HCT116 (cell line): Measurements from ENCODE around the gene FOXF1. TPM values are rescaled to one million over a fixed set of nuclear protein-coding genes. Genes with fewer than 3 reads are reported as not detected.

Source experiments
- ATAC-seq: fragments of 200-7000 bp; cut with Tn5 transposase; 2 replicates; pipeline ENCODE4 v1.9.1; 2020; ENCODE audit warnings: mild to moderate bottlenecking, moderate library complexity
- BruUV-seq: library from RNA; stranded (reverse); fragments of 400-500 nt; replicated peaks from 2 replicates; lab custom pipeline; 2021; lab: Mats Ljungman, UMichigan
- CTCF ChIA-PET: fragments of 300-600 bp; sonication (Branson Sonifier 250); formaldehyde crosslinking; loops from one replicate; lab custom pipeline; 2021; ENCODE audit warnings: antibody characterized with exemption; lab: Charles Lee
- POLR2A ChIA-PET: fragments of 300-600, 350-600 bp; sonication (Branson Sonifier 250); formaldehyde crosslinking; loops from one replicate; lab custom pipeline; 2021; ENCODE audit warnings: antibody characterized with exemption; lab: Charles Lee
- RAD21 ChIA-PET, 2 experiments: fragments of 300-600 bp; sonication (Branson Sonifier 250); formaldehyde crosslinking; loops; one replicate each; lab custom pipeline; 2023; ENCODE audit warnings: low total read pairs in 2 of 2; ENCODE audit not compliant: uncharacterized antibody in 2 of 2, unreplicated experiment in 2 of 2, low non-redundant PET in 1 of 2; lab: Charles Lee
- DNase-seq: peaks from one replicate; pipeline ENCODE4 v3.0.0-alpha.2; 2010; ENCODE audit warnings: low read depth, low spot score
- H2AFZ ChIP-seq: fragments of 200-600 bp; shearing (Covaris generic), sonication (generic); 2 replicates; pipeline ENCODE4 v1.6.1; 2017; ENCODE audit warnings: low read depth, mixed run types, mixed read lengths, antibody characterized with exemption, low read length; ENCODE audit not compliant: poor library complexity, severe bottlenecking
- H3K27ac ChIP-seq: 2 replicates; pipeline ENCODE4 v1.5.1; 2012; ENCODE audit warnings: low read depth, low read length
- H3K27me3 ChIP-seq: fragments of 200-600 bp; sonication (generic); 2 replicates; pipeline ENCODE4 v1.6.1; 2016; ENCODE audit warnings: mixed run types, low read length, mixed read lengths; ENCODE audit not compliant: insufficient read depth
- H3K36me3 ChIP-seq, 2 experiments: fragments of 200-500 bp in 1 of 2; fragments of 200-600 bp in 1 of 2; sonication (Bioruptor generic) in 1 of 2; sonication (generic) in 1 of 2; 2 replicates each; pipeline versions ENCODE4 v1.5.1 to v1.6.1; 2014 to 2016; ENCODE audit warnings: low read length in 2 of 2, inconsistent platforms in 1 of 2, mixed read lengths in 1 of 2, mixed run types in 1 of 2; ENCODE audit not compliant: insufficient read depth in 2 of 2, control insufficient read depth in 1 of 2
- H3K4me1 ChIP-seq, 2 experiments: fragments of 200-600 bp in 1 of 2; sonication (generic) in 1 of 2; 2 replicates each; pipeline versions ENCODE4 v1.5.1 to v1.6.1; 2012 to 2017; ENCODE audit warnings: low read length in 2 of 2, inconsistent platforms in 1 of 2, mild to moderate bottlenecking in 1 of 2, mixed read lengths in 1 of 2, mixed run types in 1 of 2, moderate library complexity in 1 of 2; ENCODE audit not compliant: insufficient read depth in 2 of 2, control insufficient read depth in 1 of 2
- H3K4me2 ChIP-seq: fragments of 200-600 bp; sonication (generic); 2 replicates; pipeline ENCODE4 v1.6.1; 2017; ENCODE audit warnings: mixed run types, low read length, mixed read lengths
- H3K4me3 ChIP-seq, 2 experiments: fragments of 200-600 bp in 1 of 2; sonication (generic) in 1 of 2; replicated peaks in 1 of 2; 2 replicates each; pipeline ENCODE4 v1.5.1; 2011 to 2016; ENCODE audit warnings: low read length in 2 of 2, control low read depth in 1 of 2, low read depth in 1 of 2, mild to moderate bottlenecking in 1 of 2, mixed read lengths in 1 of 2, mixed run types in 1 of 2
- H3K79me2 ChIP-seq: fragments of 200-600 bp; sonication (generic); 2 replicates; pipeline ENCODE4 v1.6.1; 2017; ENCODE audit warnings: mild to moderate bottlenecking, mixed run types, low read length, moderate library complexity, mixed read lengths; ENCODE audit not compliant: insufficient read depth
- H3K9ac ChIP-seq: fragments of 200-600 bp; sonication (generic); 2 replicates; pipeline ENCODE4 v1.6.1; 2016; ENCODE audit warnings: low read length, mixed read lengths
- H3K9me2 ChIP-seq: fragments of 200-600 bp; sonication (generic), shearing (Covaris generic); 2 replicates; pipeline ENCODE4 v1.6.1; 2017; ENCODE audit warnings: mixed run types, mild to moderate bottlenecking, moderate library complexity; ENCODE audit not compliant: insufficient read depth
- H3K9me3 ChIP-seq, 2 experiments: fragments of 200-500 bp in 1 of 2; fragments of 200-600 bp in 1 of 2; sonication (Bioruptor generic) in 1 of 2; sonication (generic) in 1 of 2; 2 replicates each; pipeline ENCODE4 v1.6.1; 2014 to 2017; ENCODE audit warnings: low read length in 2 of 2, mixed read lengths in 2 of 2, inconsistent platforms in 1 of 2, low read depth in 1 of 2, mild to moderate bottlenecking in 1 of 2, mixed run types in 1 of 2, moderate library complexity in 1 of 2; ENCODE audit not compliant: control insufficient read depth in 1 of 2, insufficient read depth in 1 of 2
- H4K20me1 ChIP-seq: fragments of 200-600 bp; sonication (generic), shearing (Covaris generic); 2 replicates; pipeline ENCODE4 v1.6.1; 2017; ENCODE audit warnings: mixed run types, mild to moderate bottlenecking, moderate library complexity; ENCODE audit not compliant: insufficient read depth
- CBX3 ChIP-seq: IDR thresholded peaks from 2 replicates; pipeline ENCODE4 v1.6.1; 2012; ENCODE audit warnings: low read depth
- ELF1 ChIP-seq: IDR thresholded peaks from 2 replicates; pipeline ENCODE4 v1.6.1; 2012; ENCODE audit warnings: low read depth, borderline replicate concordance
- EZH2 ChIP-seq: fragments of 200-600 bp; sonication (generic); IDR thresholded peaks from 2 replicates; pipeline ENCODE4 v1.6.1; 2017; ENCODE audit warnings: antibody characterized with exemption, mixed run types
- EZH2phosphoT487 ChIP-seq: fragments of 200-600 bp; IDR thresholded peaks from 2 replicates; pipeline ENCODE4 v1.6.1; 2018; ENCODE audit warnings: antibody characterized with exemption, borderline replicate concordance
- POLR2A ChIP-seq: IDR thresholded peaks from 2 replicates; pipeline ENCODE4 v1.7.0; 2011; ENCODE audit warnings: borderline replicate concordance; ENCODE audit not compliant: insufficient read depth, insufficient read length; ENCODE audit errors: extremely low read depth
- POLR2AphosphoS5 ChIP-seq: IDR thresholded peaks from 2 replicates; pipeline ENCODE4 v1.6.1; 2011; ENCODE audit warnings: mild to moderate bottlenecking, low read depth, low read length, moderate library complexity
- RAD21 ChIP-seq: IDR thresholded peaks from 2 replicates; pipeline ENCODE4 v1.6.1; 2012; ENCODE audit warnings: low read depth, mild to moderate bottlenecking
- SIN3A ChIP-seq: IDR thresholded peaks from 2 replicates; pipeline ENCODE4 v1.6.1; 2012; ENCODE audit warnings: low read depth
- SRF ChIP-seq: IDR thresholded peaks from 2 replicates; pipeline ENCODE4 v1.6.1; 2012; ENCODE audit warnings: low read depth
- ZFX ChIP-seq: fragments of 450-650 bp; IDR thresholded peaks from 2 replicates; pipeline ENCODE4 v1.6.1; 2017
- ZNF274 ChIP-seq: fragments of 200-500 bp; sonication (Bioruptor generic); IDR thresholded peaks from 2 replicates; pipeline ENCODE4 v1.6.1; 2014; ENCODE audit warnings: mild to moderate bottlenecking, low read depth, low read length, inconsistent platforms
- intact Hi-C: fragments of 100-400 bp; cut with micrococcal nuclease; formaldehyde crosslinking; loops from 2 replicates; pipeline ENCODE4 v1.10.0; 2022
- total RNA-seq: library from RNA; stranded (reverse); gene quantifications from one replicate; pipeline ENCODE4 v1.2.1, GENCODE V29; 2021; ENCODE audit not compliant: unreplicated experiment
- TF ChIP-seq, protein P1 (sequence below): IDR thresholded peaks from 2 replicates; pipeline ENCODE4 v1.6.1; 2012
- TF ChIP-seq, protein P2 (sequence below), 3 experiments: fragments of 200-600 bp in 1 of 3; sonication (generic) in 1 of 3; IDR thresholded peaks in 2 of 3; conservative IDR thresholded peaks in 1 of 3; 2 replicates each; pipeline ENCODE4 v1.5.1; 2012 to 2017; ENCODE audit warnings: low read depth in 2 of 3, low read length in 2 of 3, antibody characterized with exemption in 1 of 3, borderline replicate concordance in 1 of 3, control low read depth in 1 of 3, mild to moderate bottlenecking in 1 of 3, mixed read lengths in 1 of 3, mixed run types in 1 of 3, moderate library complexity in 1 of 3; ENCODE audit not compliant: insufficient read depth in 1 of 3

Gene FOXF1
- total RNA-seq, 1 experiment from 2014 or later, result 2.4 TPM

DNA sequence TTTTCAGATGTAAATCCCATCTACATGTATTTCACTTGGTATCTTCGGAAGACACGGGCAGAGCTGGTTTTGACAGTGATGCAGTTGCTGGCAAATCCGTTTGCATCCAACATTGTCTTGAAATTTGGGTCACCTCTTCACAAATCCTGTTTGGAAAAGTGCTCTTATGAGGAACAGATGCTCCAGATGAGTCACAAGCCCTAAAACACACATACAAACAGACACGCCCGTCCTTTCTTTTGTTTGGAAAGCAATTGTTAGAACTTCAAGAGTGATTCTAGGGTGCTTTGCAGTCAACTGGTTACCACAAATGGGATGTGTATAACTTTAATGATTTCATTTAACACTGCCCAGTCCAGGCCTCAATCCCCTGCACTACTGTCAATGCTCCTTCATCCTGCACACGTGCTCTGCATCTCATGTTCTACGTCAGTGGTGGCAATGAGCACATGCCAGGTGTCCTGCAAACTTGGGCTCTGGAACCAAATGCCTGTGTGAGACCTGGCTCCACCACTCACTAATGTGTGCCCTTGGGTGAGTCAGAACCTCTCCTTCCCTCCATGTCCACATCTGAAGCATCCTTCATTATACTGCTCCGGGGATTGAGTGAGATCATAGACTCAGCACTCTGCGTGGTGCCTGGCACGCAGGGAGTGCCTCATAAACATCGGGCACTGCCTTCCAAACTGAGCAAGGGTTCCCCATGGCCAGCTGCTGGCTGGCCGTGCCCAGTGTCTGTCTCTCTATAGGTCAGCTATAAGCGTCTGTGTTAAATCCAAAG is 19.3 kb upstream of the FOXF1 start:
- Histone ChIP-seq H3K4me2 (no peak overlapping the region), H3K9me3 (no peaks in the 10 kb centered on the region), H3K9me2 (no peaks in the 10 kb centered on the region), H3K79me2 (no peaks in the 10 kb centered on the region), H3K9ac (no peak overlapping the region), H3K4me1 (no peaks in the 10 kb centered on the region), H3K27ac (no peak overlapping the region), H4K20me1 (no peaks in the 10 kb centered on the region), H2AFZ (no peak overlapping the region), H3K4me3 (no peak overlapping the region), H3K36me3 (no peaks in the 10 kb centered on the region), H3K27me3 (peaks cover 71% of the 10 kb centered on the region)
- ChIA-PET RAD21 (no interaction called here), CTCF (no interaction called here)
- BruUV-seq, result no TSS peak
- ATAC-seq (0 out of 2 replicates have a peak, but pooled peaks have one; percentile 8), DNase-seq (no peak)
- TF ChIP-seq POLR2AphosphoS5, result no peak
- TF ChIP-seq, protein P1, sequence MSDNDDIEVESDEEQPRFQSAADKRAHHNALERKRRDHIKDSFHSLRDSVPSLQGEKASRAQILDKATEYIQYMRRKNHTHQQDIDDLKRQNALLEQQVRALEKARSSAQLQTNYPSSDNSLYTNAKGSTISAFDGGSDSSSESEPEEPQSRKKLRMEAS, result no peak
- TF ChIP-seq SIN3A, result no peak
- no peak for TF ChIP-seq ZFX
- TF ChIP-seq EZH2, result no peak; the same call in 1 of the 2 replicates
- TF ChIP-seq ELF1, result no peak
- no peak for TF ChIP-seq POLR2A
- TF ChIP-seq SRF, result no peak
- TF ChIP-seq RAD21, result no peak
- TF ChIP-seq, all 23 proteins: peak for 0
- intact Hi-C loops, result no loop called here
- POLR2A ChIA-PET, result no interaction called here

DNA sequence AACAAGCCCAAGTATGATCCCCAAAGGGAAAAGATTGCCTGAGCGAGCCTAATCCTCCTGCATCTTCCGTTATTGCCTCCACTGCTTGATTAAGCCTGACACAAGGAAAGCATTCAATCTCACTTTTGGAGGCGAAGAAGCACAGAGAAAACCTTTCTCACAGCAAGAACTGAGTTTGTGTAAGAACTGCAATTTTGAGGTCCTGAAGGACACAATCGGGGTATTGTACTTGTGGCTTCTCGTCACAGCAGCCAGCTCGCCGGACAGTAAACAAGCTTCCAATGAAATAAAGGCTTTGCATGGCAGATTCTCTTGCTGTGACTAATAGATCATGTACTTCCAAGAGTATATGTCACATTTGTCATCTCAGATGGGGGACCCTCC is 18.7 kb upstream of the FOXF1 start:
- peaks cover 66% of the 10 kb centered on the region for H3K27me3 ChIP-seq

More for the DNA sequence above, 18.7 kb upstream of the FOXF1 start:
- ChIA-PET POLR2A (no interaction called here), RAD21 (no interaction called here), CTCF (no interaction called here)
- intact Hi-C loops, result no loop called here
- Histone ChIP-seq H3K9ac (no peak overlapping the region), H3K9me2 (no peaks in the 10 kb centered on the region), H2AFZ (no peak overlapping the region), H3K4me1 (no peaks in the 10 kb centered on the region), H3K9me3 (no peaks in the 10 kb centered on the region), H3K27ac (no peak overlapping the region), H3K4me2 (no peak overlapping the region), H4K20me1 (no peaks in the 10 kb centered on the region), H3K4me3 (no peak overlapping the region), H3K79me2 (no peaks in the 10 kb centered on the region), H3K36me3 (no peaks in the 10 kb centered on the region)
- ATAC-seq (no peak), DNase-seq (no peak)
- BruUV-seq, result no TSS peak
- TF ChIP-seq, protein P2, sequence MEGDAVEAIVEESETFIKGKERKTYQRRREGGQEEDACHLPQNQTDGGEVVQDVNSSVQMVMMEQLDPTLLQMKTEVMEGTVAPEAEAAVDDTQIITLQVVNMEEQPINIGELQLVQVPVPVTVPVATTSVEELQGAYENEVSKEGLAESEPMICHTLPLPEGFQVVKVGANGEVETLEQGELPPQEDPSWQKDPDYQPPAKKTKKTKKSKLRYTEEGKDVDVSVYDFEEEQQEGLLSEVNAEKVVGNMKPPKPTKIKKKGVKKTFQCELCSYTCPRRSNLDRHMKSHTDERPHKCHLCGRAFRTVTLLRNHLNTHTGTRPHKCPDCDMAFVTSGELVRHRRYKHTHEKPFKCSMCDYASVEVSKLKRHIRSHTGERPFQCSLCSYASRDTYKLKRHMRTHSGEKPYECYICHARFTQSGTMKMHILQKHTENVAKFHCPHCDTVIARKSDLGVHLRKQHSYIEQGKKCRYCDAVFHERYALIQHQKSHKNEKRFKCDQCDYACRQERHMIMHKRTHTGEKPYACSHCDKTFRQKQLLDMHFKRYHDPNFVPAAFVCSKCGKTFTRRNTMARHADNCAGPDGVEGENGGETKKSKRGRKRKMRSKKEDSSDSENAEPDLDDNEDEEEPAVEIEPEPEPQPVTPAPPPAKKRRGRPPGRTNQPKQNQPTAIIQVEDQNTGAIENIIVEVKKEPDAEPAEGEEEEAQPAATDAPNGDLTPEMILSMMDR (IDR thresholded peaks at IDR 0.05 in 2 of 3, conservative IDR thresholded peaks at IDR 0.05 in 1 of 3; ENCODE audit: borderline replicate concordance in 1 of 3, insufficient read depth in 1 of 3, low read depth in 2 of 3, low read length in 2 of 3), result no peak
- TF ChIP-seq, protein P1, result no peak
- TF ChIP-seq EZH2phosphoT487, result no peak
- no peak for TF ChIP-seq CBX3
- TF ChIP-seq ZNF274, result no peak
